GM18498 (cell line): ENCODE measurements around the gene QRICH2.
"Not testable (repeated sequence)": the region's sequence is repeated elsewhere in the genome, so short reads cannot be mapped to it uniquely, and the experiment has no call there.

ENCODE experiments used
- ATAC-seq: cut with Tn5 transposase; IDR thresholded peaks from one replicate; pipeline ENCODE4 v1.9.1; 2021; ENCODE audit warnings: mild to moderate bottlenecking, moderate library complexity; ENCODE audit not compliant: unreplicated experiment

The QRICH2 gene

DNA sequence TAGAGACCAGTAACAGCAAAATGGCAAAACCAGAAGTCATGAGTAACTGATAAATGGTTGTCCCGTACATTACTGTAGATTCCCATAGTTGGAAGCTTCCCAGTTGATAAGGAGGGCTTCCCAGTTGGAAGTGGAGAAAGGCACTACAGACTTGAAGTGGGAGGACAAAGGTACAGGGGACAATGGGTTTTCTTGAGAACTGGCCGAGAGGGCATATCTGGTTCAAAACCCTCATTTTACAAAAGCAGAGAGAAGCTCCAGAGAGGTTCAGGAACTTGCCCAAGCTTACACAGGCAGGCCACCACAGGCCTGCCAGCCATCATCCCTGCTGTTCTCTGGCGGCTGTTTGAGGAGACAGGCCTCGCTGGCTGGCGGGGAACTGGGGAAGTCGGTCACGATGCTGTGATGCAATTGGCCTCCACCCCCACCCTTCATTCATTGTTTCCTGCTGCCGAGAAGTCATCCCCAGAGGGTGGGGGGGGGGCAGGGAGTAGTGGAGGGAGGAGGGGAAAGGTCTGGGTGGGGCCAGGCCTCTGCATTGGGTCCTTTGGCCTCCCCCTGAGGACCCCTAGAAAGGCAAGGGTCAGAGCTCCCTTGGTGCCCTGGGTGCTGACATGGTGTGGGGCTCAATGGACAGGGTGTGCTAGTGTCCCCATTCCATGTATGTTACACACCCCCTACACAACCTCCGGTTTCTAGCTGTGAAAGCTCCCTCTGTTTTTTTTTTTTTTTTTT, 39.9 kb downstream of the QRICH2 start:
- ATAC-seq = no peak

DNA sequence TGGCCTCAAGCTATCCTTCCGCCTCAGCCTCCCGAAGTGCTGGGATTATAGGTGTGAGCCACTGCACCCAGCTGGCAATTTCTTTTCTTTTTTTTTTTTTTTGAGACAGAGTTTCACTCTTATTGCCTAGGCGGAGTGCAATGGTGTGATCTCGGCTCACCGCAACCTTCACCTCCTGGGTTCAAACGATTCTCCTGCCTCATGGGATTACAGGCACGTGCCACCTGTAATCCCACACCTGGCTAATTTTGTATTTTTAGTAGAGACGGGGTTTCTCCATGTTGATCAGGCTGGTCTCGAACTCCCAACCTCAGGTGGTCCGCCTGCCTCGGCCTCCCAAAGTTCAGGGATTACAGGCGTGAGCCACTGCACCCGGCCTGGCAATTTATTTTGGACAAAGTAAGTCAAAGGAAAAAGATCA, 40.5 kb downstream of the QRICH2 start:
- ATAC-seq = not testable (repeated sequence)

DNA sequence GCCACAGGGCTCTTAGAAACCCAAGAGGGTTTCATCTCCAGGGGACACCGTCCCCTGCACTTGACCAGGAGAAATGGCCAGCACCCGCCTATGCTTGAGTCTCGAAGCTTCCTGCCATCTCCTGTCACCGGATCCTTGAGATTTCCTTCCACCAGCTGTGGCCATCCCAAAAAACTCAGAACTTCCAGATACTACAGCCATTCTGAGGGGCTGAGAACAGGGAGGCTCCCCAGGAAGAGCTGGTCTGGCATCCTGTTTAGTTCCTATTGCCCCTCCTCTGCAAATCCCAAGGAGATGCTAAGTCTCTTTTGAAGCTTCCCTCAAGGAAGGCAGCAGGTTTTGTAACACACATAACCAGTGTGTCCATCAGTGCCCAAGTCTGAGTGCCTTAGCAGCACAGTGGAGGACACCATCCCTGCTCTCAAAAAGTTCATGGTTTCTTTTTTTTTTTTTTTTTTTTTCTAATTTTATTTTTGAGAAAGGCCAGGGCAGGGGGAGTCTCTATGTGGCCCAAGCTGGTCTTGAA, 41.0 kb downstream of the QRICH2 start:
- no peak for ATAC-seq

DNA sequence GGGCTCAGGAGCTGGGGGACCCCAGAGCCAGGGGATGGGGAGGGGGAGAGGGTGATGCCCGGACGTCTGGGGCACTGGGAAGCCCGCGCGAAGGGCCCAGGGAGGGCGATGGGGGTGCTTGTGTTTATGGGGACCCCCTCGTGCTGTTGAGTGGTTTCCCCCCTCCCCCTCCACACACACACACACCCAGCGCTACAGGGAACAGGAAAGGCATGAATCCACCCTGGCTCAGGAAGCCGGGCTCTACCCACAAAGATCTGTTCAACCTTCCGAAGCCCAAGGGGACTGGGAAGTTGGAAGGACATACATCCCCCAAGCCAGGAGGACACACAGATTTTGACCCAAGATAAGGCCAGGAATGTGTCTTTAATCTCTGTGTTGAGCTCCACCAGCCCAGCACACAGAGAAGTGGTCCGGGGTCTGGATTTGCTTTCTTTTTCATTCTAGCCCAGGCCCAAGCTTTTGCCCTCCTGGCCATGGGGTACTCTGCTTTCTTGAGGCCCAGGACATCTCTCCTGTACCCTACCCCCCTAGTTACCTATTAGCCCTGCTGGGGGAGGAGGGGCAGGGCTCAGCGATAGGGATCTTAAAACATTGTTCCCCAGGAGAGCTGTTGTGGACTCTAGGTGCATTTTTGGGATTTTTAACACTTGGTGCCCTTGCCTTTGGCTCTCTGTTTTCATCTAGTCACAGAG, 41.7 kb downstream of the QRICH2 start:
- no peak for ATAC-seq

DNA sequence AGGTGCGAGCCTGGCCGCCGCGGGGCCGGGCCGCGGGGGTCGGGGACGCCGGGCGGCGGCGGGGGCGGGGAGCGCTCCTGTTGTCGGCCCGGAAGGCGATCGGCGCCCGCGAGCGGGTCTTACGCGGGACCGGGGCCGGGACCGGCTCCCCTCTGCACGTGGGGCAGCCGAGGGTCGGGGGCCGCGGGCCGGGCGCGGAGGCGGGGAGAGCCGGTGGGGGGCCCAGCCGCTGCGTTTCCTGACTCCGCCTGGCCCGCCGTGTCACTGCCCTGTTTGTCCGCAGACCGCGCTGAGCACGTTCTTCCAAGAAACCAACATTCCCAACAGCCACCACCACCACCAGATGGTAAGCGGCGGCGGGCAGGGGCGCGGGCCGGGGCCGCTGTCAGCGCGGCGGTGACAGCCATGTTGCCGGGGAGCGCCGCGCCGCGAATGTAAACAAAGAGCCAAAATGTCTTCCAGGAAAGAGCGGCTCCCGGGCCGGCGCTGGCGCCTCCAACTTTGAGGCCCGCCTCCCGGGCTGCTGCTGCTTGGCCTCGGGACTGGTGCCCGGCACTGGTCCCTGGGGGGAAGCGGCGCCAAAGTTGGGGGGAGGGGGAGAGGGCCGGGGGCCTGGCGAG, 42.3 kb downstream of the QRICH2 start:
- peak; percentile 6 for ATAC-seq

DNA sequence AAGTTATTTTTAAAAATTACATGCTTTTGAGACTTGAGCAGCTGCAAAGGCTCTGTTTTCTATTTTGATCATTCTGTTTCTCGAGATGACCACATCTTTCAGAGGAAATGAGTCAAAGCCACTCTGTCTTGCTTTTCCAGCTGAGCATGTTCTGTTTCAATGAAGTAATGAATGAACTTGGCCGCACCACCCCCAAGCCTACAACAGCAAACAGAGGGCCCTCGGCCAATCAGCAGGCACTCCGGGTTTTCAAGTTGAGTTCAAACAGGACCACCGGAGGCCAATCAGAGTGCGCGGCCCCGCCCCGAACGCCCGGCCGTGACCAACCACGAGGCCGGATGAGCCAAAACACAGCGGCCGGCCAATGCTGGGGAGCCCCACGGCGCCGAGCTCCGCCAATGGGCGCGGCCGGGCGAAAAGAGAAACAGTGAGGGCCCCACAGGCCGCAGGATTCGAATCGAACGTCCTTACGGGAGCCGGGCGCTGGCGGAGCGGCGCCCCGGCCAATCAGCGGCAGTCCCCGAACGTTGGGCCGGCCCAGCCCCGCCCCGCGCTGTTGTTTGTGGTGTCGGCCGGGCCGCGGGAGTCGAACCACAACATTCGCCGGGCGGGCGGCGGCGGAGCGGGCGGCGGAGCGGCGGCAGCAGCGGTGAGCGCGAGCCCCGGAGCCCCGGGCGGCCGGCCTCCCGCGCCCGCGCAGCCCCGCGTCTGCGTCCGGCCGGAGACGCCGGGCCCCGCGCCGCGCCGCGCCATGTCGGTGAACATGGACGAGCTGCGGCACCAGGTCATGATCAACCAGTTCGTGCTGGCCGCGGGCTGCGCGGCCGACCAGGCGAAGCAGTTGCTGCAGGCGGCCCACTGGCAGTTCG, 43.1 kb downstream of the QRICH2 start, which contains the start of gene UBALD2:
UBALD2 (plus strand) TSS at position 594 of the 869 bp plus-strand sequence; CDS start at position 752, 158 bp downstream.
- peak; percentile 79 for ATAC-seq

DNA sequence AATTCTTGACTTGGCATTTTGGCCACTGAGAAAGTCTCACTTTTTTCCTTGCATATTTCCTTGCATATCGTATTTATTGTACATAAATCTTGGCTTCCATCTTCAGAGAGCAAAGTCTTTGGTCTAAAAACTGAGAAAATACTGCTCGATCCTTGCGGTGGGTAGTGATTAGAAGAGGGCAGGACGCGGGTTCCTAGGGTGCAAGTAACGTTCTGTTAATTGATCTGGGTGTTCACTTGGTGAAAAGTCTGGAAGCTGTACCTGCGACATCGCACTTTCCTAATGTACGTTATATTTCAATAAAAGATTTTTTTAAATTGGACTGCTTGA, 43.7 kb downstream of the QRICH2 start:
- no peak for ATAC-seq

DNA sequence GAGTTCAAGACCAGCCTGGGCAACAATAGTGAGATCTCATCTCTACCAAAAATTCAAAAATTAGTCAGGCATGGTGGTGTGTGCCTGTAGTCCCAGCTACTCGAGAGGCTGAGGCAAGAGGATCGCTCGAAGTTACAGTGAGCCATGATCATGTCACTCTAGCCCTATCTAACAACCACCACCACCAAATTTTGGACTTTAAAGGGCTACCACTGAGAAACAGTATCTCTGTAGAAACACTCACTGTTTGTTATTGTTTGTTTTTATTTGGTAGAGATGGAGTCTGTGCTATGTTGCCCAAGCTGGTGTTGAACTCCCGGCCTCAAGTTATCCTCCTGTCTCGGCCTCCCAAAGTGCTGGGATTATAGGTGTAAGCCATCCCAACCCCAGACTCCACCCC, 44.2 kb downstream of the QRICH2 start:
- no peak for ATAC-seq

DNA sequence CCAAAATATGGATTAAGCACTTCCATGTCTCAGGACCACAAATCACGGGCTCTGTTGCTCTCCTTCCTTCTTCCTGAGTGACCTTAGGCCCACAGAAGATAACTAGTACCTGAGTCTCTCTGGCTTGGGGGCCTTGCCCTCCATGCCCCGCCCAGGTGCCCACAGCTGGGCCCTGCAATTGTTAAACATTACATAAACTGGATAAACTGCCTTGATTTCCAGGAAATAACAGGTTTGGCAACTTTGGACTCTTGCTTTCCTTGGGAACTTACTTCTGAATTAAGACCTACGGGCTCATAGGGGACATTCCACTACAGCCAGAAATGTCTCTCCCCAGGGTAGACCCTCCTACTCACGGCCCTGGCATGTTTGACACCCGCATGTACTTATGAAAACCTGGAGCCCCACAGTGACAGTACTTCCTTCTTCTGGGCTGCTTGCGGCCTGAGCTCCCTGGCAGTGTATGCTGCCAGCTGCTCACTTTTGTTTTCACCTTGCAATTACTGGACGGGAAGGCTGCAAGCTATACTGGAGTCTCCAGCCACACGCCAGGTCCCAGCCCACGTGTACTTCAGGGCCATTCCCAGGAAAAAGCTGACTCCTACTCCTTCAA, 45.2 kb downstream of the QRICH2 start:
- no peak for ATAC-seq

DNA sequence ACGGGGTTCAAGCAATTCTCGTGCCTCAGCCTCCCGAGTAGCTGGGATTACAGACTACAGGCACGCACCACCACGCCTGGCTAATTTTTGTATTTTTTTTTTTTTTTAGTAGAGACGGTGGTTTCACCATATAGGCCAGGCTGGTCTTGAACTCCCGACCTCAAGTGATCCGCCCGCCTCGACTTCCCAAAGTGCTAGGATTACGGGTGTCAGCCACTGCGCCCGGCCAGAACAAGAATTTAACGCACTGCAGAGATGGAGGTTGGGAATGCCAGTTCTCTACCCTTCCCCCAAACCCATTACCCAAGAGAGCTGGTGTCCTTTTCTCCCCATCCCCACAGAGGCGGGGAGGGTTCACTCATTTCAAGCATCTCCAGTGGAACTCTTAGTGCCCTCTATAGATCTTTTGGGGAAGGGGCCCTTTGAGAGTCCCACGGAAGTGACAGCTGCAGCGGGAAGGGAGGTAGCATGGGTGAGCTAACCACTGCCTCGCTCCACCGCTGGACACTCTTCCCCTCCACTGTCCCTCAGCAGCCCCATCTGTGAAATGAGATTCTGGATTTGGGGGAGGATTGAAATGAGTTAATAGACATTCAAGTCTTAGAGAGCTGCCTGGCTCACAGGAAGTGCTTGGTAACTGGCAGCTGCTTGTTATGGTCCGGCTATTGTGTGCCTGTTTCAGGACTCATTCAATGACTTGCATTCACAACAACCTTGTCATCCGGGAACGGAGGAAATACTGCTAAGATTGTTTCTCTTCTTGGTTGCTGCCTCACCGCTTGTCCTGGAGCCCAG, 46.5 kb downstream of the QRICH2 start:
- ATAC-seq = no peak

DNA sequence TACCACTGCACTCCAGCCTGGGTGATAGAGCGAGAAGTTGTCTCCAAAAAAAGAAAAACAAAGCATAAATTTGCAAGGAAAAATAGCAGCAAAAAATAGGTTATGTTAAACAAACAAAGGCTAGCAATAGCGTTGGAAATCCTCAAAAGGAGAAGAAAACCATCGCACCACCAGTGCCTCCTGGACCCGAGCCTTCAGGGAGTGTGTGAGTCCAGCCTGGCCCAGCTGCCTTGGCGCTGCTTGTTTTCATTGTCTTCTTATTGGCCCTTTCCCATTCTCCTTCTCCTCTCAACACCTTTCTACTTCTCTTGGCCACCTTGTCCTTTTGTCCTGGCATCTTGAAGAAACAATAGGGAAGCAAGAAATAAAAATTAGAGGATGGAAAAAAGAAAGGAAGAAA, 47.4 kb downstream of the QRICH2 start:
- ATAC-seq = no peak

DNA sequence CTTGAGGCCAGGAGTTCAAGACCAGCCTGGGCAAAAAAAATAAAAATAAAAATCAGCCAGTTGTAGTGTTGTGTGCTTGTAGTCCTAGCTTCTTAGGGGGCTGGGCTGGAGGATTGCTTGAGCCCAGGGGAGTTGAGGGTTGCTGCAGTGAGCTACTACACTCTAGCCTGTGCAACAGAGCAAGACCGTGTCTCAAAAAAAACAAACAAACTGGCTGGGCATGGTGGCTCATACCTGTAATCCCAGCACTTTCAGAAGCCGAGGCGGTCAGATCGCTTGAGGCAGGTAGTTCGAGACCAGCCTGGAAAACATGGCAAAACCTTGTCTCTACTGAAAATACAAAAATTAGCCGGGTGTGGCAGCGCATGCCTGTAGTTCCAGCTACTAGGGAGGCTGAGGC, 47.9 kb downstream of the QRICH2 start:
- ATAC-seq = no peak

DNA sequence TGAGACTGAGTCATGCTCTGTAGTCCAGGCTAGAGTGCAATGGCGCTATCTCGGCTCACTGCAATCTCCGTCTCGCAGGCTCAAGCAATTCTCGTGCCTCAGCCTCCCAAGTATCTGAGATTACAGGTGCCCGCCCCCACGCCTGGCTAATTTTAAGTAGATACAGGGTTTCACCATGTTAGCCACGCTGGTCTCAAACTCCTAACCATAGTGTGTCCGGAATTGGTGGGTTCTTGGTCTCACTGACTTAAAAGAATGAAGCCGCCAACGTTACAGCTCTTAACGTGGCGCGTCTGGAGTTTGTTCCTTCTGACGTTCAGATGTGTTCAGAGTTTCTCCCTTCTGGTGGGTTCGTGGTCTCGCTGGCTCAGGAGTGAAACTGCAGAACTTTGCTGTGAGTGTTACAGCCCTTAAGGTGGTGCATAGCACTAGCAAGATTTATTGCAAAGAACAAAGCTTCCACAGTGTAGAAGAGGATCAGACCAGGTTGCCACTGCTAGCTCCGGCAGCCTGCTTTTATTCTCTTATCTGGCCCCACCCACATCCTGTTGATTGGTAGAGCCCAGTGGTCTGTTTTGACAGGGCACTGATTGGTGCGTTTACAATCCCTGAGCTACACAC, 51.5 kb downstream of the QRICH2 start:
- not testable (repeated sequence) for ATAC-seq

DNA sequence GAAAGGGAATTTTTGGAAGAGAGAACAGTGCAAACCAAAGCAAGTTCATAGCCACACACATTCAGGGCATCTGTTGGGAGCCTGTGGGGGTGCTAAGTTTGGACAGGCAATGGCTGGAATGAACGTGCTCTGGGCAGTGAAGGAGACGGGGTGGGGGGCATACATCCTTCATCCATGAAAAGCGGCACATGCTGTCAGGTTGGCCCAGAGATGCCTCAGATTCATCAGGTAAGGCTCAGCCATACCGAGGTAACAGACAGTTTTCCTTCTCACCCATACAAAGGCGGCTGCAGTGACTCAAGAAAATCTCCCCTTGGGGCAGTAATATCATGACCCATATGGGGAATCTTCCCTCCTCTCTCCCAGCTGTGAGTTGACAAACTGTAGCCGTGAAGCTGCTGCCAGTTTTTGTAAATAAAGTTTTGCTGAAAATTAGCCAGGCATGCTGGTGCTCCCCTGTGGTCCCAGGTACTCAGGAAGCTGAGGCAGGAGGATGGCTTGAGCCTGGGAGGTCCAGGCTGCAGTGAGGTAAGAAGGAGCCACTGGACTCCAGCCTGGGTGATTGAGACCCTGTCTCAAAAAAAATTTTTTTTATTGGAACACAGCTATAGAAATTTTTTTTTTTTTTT, 52.2 kb downstream of the QRICH2 start:
- no peak for ATAC-seq

DNA sequence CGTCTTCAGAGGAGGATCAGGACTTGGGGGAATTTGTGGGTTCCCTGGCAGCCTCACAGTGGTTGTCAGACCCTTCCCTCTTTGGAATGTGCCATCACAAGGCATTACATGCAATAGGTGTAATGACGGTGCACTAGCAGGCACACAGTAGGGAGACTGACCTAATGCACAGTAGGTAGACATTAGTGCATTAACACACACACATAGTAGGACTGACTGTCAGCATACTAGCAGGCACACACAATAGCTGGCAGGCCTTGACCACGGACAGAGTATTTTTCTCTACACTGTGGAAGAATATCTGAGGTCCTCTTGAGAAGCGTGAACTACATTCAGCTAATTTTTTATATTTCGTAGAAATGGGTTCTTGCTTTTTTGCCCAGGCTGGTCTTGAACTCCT, 53.8 kb downstream of the QRICH2 start:
- no peak for ATAC-seq

DNA sequence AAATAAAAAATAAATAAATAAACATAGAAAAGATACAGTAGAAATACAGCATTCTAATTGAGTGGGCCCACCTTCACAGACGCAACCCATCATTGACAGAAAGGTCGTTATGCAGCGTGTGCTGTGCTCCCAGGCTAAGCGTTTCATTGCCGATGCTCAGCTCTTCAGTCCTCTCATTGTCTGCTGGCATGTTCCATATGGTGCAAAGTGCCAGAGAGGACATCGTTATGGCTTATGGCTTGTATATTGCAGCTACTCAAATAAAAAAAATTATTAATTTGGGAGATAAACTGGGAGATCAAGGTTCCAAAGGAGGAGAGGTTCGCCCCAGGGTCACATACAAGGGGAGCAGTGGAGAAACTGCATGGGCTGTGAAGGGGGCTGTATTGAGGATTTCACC, 54.2 kb downstream of the QRICH2 start:
- ATAC-seq = no peak

DNA sequence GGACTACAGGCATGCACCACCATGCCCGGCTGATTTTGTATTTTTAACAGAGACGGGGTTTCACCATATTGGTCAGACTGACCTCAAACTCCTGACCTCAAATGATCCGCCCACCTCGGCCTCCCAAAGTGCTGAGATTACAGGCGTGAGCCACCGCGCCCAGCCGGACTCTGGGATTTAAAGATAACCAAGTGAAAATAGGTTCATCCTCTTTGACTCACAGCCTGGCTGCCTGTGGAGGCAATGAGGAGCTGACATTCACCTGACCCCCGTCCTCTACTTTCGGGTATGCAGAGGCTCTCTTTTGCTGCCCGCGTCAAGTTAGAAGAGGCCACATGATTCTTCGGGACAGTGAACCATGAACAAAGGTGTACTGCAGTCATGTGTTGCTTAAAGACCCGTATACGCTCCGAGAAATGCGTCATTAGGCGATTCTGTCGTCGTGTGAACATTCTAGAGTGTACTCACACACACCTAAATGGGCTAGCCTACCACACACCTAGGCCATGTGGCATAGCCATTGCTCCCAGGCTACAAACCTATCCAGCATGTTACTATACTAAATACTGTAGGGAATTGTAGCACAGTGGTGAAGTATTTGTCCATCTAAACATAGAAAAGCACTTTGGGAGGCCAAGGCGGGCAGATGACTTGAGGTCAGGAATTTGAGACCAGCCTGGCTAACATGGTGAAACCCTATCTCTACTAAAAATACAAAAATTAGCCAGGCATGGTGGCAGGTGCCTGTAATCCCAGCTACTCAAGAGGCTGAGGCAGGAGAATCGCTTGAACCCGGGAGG, 54.9 kb downstream of the QRICH2 start:
- not testable (repeated sequence) for ATAC-seq
